GM12864 (cell line): Measurements from ENCODE around the gene HFM1.
A peak's percentile ranks its signal among the peaks of the same experiment; 100 is the strongest.
"Not testable (repeated sequence)": the region's sequence is repeated elsewhere in the genome, so short reads cannot be mapped to it uniquely, and the experiment has no call there.

Experiments
- DNase-seq: peaks from one replicate; pipeline ENCODE4 v3.0.0-alpha.2; 2011; ENCODE audit warnings: low read depth
- H3K4me3 ChIP-seq: 2 replicates; pipeline ENCODE4 v1.5.1; 2011; ENCODE audit warnings: mild to moderate bottlenecking, low read depth, low read length, control low read depth
- CTCF ChIP-seq: IDR thresholded peaks from 2 replicates; pipeline ENCODE4 v1.5.1; 2011; ENCODE audit warnings: low read depth, mild to moderate bottlenecking, moderate library complexity, low read length, control low read depth, inconsistent platforms; ENCODE audit errors: missing control alignments

HFM1 gene

GRCh38 chr1:91427741-91428140, 23.1 kb upstream of the HFM1 start:
- no peak overlapping the region for H3K4me3 ChIP-seq
- TF ChIP-seq CTCF: no peak
- no peak for DNase-seq

GRCh38 chr1:91422523-91422922, 17.9 kb upstream of the HFM1 start:
- H3K4me3 ChIP-seq, DNase-seq: not testable (repeated sequence)

- TF ChIP-seq CTCF: no peak
- H3K4me3 ChIP-seq: no peak overlapping the region
- DNase-seq: no peak
Measured at GRCh38 chr1:91412371-91412770, 7.7 kb upstream of the HFM1 start.

GRCh38 chr1:91406773-91407389, 2.2 kb upstream of the HFM1 start:
- H3K4me3 ChIP-seq: no peak overlapping the region
- DNase-seq: no peak
- peak; percentile 45 for TF ChIP-seq CTCF

- DNase-seq: no peak
- TF ChIP-seq CTCF: peak; percentile 30
- no peak overlapping the region for H3K4me3 ChIP-seq
Measured at GRCh38 chr1:91402023-91402422, 2.6 kb downstream of the HFM1 start.

GRCh38 chr1:91400133-91400725, 4.4 kb downstream of the HFM1 start:
- no peak for DNase-seq
- TF ChIP-seq CTCF: no peak
- H3K4me3 ChIP-seq: no peak overlapping the region

GRCh38 chr1:91398291-91398690, 6.3 kb downstream of the HFM1 start:
- TF ChIP-seq CTCF: no peak
- H3K4me3 ChIP-seq: no peak overlapping the region
- DNase-seq: no peak

- TF ChIP-seq CTCF: no peak
- no peak for DNase-seq
- H3K4me3 ChIP-seq: no peak overlapping the region
Measured at GRCh38 chr1:91397605-91398004, 7.0 kb downstream of the HFM1 start.
